NCI-H2196 (cell line): ENCODE measurements around the gene MMP19.
"Not testable (repeated sequence)": the region's sequence is repeated elsewhere in the genome, so short reads cannot be mapped to it uniquely, and the experiment has no call there.

Experiments
- DNase-seq: peaks from one replicate; lab custom pipeline; 2025; ENCODE audit not compliant: unreplicated experiment; lab: John Stamatoyannopoulos, UW

The MMP19 gene

GRCh38 chr12:55845361-55845760, 2.6 kb upstream of the MMP19 start:
- no peak for DNase-seq

DNA sequence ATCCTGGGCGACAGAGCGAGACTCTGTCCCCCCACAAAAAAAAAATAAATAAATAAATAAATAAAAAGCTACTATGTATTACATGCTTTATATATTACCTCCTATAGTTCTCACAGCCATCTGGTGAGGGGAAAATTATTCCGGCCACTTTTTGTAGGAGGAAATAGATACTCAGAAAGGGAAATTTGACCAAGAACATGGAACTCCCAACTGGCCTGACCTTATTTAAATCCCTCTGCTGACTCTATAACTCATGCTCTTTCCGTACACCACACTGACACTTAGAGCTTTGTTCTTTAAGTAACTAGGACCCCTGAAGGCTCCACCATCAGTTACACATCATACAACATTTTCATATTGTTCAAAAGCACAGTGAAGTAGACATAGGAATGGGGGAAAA, 2.2 kb upstream of the MMP19 start:
- no peak for DNase-seq

DNA sequence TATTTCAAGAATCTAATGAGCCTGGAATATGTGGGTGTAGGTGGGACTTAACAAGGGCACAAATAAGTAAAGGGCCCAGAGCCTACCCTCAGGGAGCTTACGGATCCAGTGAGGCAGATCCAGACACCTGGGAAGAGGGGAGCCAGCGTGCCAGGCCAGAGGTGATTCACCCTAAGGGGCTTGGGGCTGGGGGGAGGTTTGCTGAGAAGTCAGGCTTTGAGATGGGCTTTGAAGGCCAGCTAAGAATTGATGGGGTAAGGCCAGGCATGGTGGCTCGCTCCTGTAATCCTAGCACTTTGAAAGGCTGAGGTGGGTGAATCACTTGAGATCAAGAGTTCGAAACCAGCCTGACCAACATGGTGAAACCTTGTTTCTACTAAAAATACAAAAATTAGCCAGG, 695 bp upstream of the MMP19 start:
- no peak for DNase-seq

GRCh38 chr12:55840581-55841351, 2.0 kb downstream of the MMP19 start:
- no peak for DNase-seq

- no peak for DNase-seq
Observed at GRCh38 chr12:55839345-55840140, 3.2 kb downstream of the MMP19 start.

DNA sequence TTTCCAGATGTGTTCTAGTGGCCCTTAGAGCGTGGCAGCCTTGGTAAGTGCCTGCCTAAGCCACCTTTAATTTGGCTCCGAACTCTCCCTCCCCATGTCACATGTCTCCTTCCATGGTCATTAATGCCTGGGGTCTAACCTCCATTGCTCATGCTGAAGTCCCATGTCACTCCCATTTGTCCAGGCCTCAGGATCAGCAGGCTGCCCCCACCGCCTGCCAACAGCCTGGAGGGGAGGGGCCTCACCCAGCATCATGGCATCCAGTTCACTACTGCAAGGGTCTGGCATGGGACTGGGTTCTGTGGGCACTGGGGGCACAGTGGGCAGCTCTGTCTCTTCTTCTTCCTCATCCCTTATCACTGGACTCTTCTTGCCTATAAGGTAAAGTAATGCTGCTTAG, 4.4 kb downstream of the MMP19 start:
- DNase-seq, result no peak

DNA sequence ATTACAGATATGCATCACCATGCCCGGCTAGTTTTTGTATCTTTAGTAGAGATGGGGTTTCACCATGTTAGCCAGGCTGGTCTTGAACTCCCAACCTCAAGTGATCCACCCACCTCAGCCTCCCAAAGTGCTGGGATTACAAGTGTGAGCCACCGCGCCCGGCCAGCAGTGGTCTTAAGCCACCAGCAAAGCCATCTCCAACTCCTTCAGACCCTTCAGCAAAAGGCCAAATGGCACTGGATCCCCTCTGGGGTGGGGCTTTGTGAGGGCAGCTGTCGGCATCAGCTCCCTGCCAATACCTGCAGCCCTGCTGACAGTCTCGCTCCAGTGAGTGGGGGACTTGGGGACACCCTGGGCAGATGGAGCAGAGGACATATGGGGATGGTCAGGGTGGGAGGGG, 8.3 kb downstream of the MMP19 start:
- not testable (repeated sequence) for DNase-seq

DNA sequence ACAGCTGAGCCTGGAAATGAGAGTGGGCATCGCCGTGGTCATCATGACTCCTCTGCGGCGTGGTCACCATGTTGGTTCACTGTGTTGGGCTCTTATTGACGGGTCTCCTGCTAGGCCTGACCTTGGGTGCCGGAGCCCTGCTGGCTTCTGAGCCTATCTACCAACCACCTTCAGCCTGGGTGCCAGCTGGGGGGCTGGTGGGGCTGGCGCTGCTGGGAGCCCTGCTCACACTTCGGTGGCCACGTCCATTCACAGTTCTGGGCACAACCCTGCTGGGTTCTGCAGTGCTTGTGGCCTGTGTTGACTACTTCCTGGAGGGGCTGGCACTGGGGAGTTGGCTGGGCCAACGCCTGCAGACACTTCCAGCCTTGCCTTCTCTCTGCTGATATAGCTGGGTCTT, 9.7 kb downstream of the MMP19 start:
- no peak for DNase-seq

- no peak for DNase-seq
Observed at GRCh38 chr12:55831447-55831815, 11.3 kb downstream of the MMP19 start.

DNA sequence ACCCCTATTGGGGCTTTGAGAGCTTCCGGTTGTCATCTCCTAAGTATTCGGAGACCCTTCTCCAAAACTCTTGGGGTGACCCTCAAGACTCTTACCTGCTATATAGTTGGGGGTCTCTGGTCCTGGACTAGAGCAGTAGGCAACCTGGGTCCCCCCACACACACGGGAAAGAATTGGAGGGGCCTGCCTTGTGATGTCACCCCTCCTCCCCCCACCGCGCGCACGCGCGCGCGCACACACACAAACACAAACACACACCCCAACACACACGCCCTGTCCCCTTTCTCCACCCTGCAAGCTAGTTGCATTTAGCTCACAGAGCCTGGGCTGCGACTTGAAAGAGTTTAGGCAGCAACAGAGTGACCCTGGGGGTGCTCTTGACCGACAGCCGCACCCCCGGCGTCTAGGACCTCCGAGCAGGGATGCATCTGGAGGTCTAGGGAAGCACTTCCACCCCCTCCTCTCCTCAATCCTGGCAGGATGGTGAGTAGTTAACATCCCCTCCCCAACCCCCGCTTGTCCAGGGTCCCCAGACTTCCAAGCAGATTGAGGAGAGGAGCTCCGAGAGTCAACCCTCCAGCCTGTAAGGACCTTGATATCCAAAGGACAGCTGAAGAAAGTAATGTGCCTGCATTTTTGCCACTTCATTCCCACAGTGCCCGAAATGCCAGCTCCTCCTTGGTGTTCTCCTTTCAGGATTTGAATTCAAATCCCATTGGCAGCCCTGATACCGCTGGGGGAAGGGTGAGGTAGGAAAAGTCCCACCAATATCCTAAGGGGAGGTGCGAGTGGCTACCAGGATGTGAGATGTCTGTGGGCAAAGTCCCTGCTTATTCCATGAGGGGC, 11.9 kb downstream of the MMP19 start:
- DNase-seq, result no peak

DNA sequence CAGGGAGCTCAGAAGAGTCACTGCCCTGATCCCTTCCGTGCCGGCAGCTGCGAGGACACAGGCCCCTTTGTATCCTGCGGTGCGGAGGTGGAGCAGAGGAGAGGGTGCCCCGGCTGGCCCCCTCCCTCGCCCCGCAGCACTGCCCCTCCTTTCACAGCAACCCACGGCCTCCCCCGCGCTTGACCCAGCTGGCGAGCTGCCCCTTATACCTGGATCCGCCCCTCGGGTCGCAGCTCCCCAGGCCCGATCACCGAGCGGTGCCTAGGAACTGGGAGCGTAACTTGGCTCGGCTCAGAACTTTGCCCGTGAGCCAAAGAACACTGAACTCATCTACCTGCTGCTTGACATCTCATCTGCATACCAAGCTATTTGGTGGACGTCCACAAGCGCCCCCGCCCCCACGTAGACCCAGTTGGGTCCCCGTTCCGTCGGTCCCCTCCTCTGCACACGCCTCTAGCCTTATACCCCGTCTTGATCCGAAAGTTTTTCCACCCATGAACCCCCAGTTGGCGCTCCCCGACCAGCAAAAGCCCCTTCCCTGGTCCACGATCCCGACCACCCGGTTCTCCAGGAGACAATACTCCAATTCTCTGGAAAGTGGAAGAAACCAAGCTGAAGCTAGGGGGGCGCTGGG, 12.7 kb downstream of the MMP19 start:
- DNase-seq, result no peak

- DNase-seq, result no peak
Observed at GRCh38 chr12:55828357-55828756, 14.4 kb downstream of the MMP19 start.

GRCh38 chr12:55827806-55828205, 14.9 kb downstream of the MMP19 start:
- DNase-seq, result no peak

DNA sequence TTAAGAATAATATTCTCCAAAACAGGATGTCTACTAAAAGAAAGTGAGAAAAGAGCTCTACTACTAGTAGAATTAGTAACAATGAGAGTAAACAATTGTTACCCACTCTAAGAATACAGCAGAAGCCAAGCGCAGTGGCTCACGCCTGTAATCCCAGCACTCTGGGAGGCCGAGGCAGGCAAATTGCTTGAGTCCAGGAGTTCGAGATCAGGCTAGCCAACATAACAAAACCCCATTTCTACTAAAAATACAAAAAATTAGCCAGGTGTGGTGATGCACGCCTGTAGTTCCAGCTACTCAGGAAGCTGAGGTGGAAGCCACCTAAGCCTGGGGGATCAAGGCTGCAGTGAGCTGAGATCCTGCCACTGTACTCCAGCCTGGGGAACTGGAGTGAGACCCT, 18.0 kb downstream of the MMP19 start:
- no peak for DNase-seq

DNA sequence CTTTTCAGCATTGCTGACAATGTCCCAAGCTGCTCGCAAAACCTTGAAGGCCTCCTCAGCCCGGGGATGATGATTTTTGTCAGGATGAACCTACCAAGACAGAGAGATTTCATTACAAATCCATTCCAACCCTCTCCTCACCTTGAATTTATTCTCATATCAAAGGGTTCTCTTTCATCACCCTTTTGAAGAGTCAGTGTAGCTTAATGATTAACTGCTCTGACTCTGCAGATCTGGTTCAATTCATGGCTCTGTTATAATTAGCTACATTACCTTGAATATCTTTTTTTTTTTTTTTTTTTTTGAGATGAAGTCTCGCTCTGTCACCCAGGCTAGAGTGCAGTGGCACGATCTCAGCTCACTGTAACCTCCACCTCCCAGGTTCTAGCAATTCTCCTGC, 19.3 kb downstream of the MMP19 start:
- DNase-seq, result no peak

DNA sequence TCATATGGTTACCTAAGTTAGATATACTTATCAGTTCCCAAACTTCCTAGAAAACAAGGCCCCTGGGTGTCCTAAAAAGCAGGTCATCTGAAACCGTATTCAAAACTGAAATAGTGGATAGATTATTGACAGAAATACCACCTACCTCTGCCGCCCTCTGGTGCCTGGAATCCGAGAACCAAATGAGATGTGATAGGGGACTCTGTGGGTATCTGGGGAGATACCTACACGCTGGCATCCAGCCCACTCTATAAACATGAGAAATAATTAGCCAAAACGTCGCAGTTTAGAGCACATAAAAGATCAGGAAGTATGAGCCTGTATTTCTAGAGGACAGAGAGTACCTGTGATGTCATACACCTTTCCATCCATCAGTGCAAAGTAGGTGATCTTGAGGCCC, 20.5 kb downstream of the MMP19 start:
- peak; percentile 11 for DNase-seq

DNA sequence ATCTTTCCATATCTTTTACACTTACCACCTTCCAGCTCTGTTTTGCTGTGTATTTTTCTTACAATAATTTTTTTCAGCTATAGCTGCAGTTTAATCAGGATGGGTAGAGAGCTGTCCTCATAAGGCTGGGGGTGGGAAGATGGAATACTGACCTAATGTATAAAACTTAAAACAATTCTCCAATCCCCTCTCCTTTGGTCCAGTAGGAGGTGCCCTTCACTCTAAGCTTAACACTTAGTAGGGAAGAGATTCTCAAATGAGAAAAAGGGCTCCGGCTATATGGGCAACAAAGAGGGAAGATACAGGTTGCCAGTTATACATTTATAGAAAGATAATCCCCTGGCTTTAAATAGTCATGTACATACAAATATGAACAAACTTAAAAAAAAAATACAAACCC, 22.1 kb downstream of the MMP19 start:
- no peak for DNase-seq

DNA sequence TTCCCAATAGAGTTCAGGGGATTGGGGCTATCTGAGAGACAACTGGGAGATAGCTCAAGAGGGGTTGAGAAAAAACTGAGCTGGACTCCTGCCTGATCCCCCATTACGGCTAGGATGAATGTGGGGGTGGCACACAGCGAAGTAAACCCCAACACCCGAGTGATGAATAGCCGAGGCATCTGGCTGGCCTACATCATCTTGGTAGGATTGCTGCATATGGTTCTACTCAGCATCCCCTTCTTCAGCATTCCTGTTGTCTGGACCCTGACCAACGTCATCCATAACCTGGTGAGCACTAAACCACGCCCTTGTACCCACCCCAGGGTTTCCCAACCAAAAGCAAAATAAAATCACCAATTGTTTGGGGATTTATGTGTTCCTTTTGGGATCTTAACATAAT, 23.9 kb downstream of the MMP19 start:
- no peak for DNase-seq

- DNase-seq, result no peak
Observed at GRCh38 chr12:55818140-55818728, 24.5 kb downstream of the MMP19 start.

GRCh38 chr12:55817345-55818139, 25.2 kb downstream of the MMP19 start, which contains the start of the genes ORMDL2 and SARNP:
TSS of gene ORMDL2 (plus strand) at chr12:55818041. CDS start at chr12:55819000, 959 bp downstream.
TSS of gene SARNP (minus strand) at chr12:55817724. CDS start at chr12:55817701, 23 bp downstream.
- peak; percentile 99 for DNase-seq
